ENCODE data around the gene CYB5RL.
"Not testable (repeated sequence)": the region's sequence is repeated elsewhere in the genome, so short reads cannot be mapped to it uniquely, and the experiment has no call there.

The CYB5RL gene

GRCh38 chr1:54168206-54168965, 31.4 kb downstream of the CYB5RL start:
- Histone ChIP-seq H3K36me3 (ENCODE audit: control insufficient read depth, insufficient read depth, low read length) (no peaks in the 10 kb centered on the region), H3K27ac (ENCODE audit: low read depth, low read length) (no peak overlapping the region), H3K27me3 (ENCODE audit: control insufficient read depth, insufficient read depth, low read length) (no peaks in the 10 kb centered on the region), H3K9ac (ENCODE audit: low read depth, low read length) (no peak overlapping the region), H3K9me3 (ENCODE audit: control insufficient read depth, insufficient read depth, low read length) (no peaks in the 10 kb centered on the region), H3K4me3 (ENCODE audit: low read depth, low read length) (no peak overlapping the region), H3K4me1 (ENCODE audit: control insufficient read depth, insufficient read depth, low read length) (no peaks in the 10 kb centered on the region)

- Histone ChIP-seq H3K36me3 (ENCODE audit: control insufficient read depth, insufficient read depth, low read length) (no peaks in the 10 kb centered on the region), H3K9me3 (ENCODE audit: control insufficient read depth, insufficient read depth, low read length) (no peaks in the 10 kb centered on the region), H3K4me3 (ENCODE audit: low read depth, low read length) (no peak overlapping the region), H3K27ac (ENCODE audit: low read depth, low read length) (no peak overlapping the region), H3K9ac (ENCODE audit: low read depth, low read length) (no peak overlapping the region), H3K27me3 (ENCODE audit: control insufficient read depth, insufficient read depth, low read length) (no peaks in the 10 kb centered on the region), H3K4me1 (ENCODE audit: control insufficient read depth, insufficient read depth, low read length) (no peaks in the 10 kb centered on the region)
These were observed 32.2 kb downstream of the CYB5RL start for GRCh38 chr1:54167422-54168139.

GRCh38 chr1:54166357-54166756, 33.5 kb downstream of the CYB5RL start:
- not testable (repeated sequence) for H3K27ac ChIP-seq (ENCODE audit: low read depth, low read length); H3K4me3 ChIP-seq (ENCODE audit: low read depth, low read length); H3K9ac ChIP-seq (ENCODE audit: low read depth, low read length); H3K36me3 ChIP-seq (ENCODE audit: control insufficient read depth, insufficient read depth, low read length); H3K4me1 ChIP-seq (ENCODE audit: control insufficient read depth, insufficient read depth, low read length); H3K9me3 ChIP-seq (ENCODE audit: control insufficient read depth, insufficient read depth, low read length); H3K27me3 ChIP-seq (ENCODE audit: control insufficient read depth, insufficient read depth, low read length)

- no peak overlapping the region for H3K4me3 ChIP-seq (ENCODE audit: low read depth, low read length)
- H3K9me3 ChIP-seq (ENCODE audit: control insufficient read depth, insufficient read depth, low read length) = no peaks in the 10 kb centered on the region
- no peaks in the 10 kb centered on the region for H3K27me3 ChIP-seq (ENCODE audit: control insufficient read depth, insufficient read depth, low read length)
- H3K27ac ChIP-seq (ENCODE audit: low read depth, low read length) = no peak overlapping the region
- H3K4me1 ChIP-seq (ENCODE audit: control insufficient read depth, insufficient read depth, low read length) = no peaks in the 10 kb centered on the region
- no peaks in the 10 kb centered on the region for H3K36me3 ChIP-seq (ENCODE audit: control insufficient read depth, insufficient read depth, low read length)
- H3K9ac ChIP-seq (ENCODE audit: low read depth, low read length) = no peak overlapping the region
These were observed 34.7 kb downstream of the CYB5RL start for GRCh38 chr1:54165146-54165545.

- Histone ChIP-seq H3K36me3 (ENCODE audit: control insufficient read depth, insufficient read depth, low read length) (no peaks in the 10 kb centered on the region), H3K4me3 (ENCODE audit: low read depth, low read length) (no peak overlapping the region), H3K9me3 (ENCODE audit: control insufficient read depth, insufficient read depth, low read length) (no peaks in the 10 kb centered on the region), H3K4me1 (ENCODE audit: control insufficient read depth, insufficient read depth, low read length) (no peaks in the 10 kb centered on the region), H3K27ac (ENCODE audit: low read depth, low read length) (no peak overlapping the region), H3K27me3 (ENCODE audit: control insufficient read depth, insufficient read depth, low read length) (no peaks in the 10 kb centered on the region), H3K9ac (ENCODE audit: low read depth, low read length) (no peak overlapping the region)
These were observed 36.3 kb downstream of the CYB5RL start for GRCh38 chr1:54163573-54163972.

- H3K36me3 ChIP-seq (ENCODE audit: control insufficient read depth, insufficient read depth, low read length) = no peaks in the 10 kb centered on the region
- no peaks in the 10 kb centered on the region for H3K9me3 ChIP-seq (ENCODE audit: control insufficient read depth, insufficient read depth, low read length)
- H3K4me1 ChIP-seq (ENCODE audit: control insufficient read depth, insufficient read depth, low read length) = no peaks in the 10 kb centered on the region
- H3K9ac ChIP-seq (ENCODE audit: low read depth, low read length) = no peak overlapping the region
- H3K27ac ChIP-seq (ENCODE audit: low read depth, low read length) = no peak overlapping the region
- H3K4me3 ChIP-seq (ENCODE audit: low read depth, low read length) = no peak overlapping the region
- no peaks in the 10 kb centered on the region for H3K27me3 ChIP-seq (ENCODE audit: control insufficient read depth, insufficient read depth, low read length)
These were observed 36.8 kb downstream of the CYB5RL start for GRCh38 chr1:54163051-54163450.

GRCh38 chr1:54161495-54162168, 38.2 kb downstream of the CYB5RL start:
- H3K27ac ChIP-seq (ENCODE audit: low read depth, low read length) = no peak overlapping the region
- H3K9ac ChIP-seq (ENCODE audit: low read depth, low read length) = no peak overlapping the region
- no peaks in the 10 kb centered on the region for H3K36me3 ChIP-seq (ENCODE audit: control insufficient read depth, insufficient read depth, low read length)
- H3K27me3 ChIP-seq (ENCODE audit: control insufficient read depth, insufficient read depth, low read length) = no peaks in the 10 kb centered on the region
- no peak overlapping the region for H3K4me3 ChIP-seq (ENCODE audit: low read depth, low read length)
- H3K4me1 ChIP-seq (ENCODE audit: control insufficient read depth, insufficient read depth, low read length) = no peaks in the 10 kb centered on the region
- H3K9me3 ChIP-seq (ENCODE audit: control insufficient read depth, insufficient read depth, low read length) = no peaks in the 10 kb centered on the region

- Histone ChIP-seq H3K9me3 (ENCODE audit: control insufficient read depth, insufficient read depth, low read length) (no peaks in the 10 kb centered on the region), H3K4me3 (ENCODE audit: low read depth, low read length) (no peak overlapping the region), H3K9ac (ENCODE audit: low read depth, low read length) (no peak overlapping the region), H3K27me3 (ENCODE audit: control insufficient read depth, insufficient read depth, low read length) (no peaks in the 10 kb centered on the region), H3K36me3 (ENCODE audit: control insufficient read depth, insufficient read depth, low read length) (no peaks in the 10 kb centered on the region), H3K4me1 (ENCODE audit: control insufficient read depth, insufficient read depth, low read length) (no peaks in the 10 kb centered on the region), H3K27ac (ENCODE audit: low read depth, low read length) (no peak overlapping the region)
These were observed 39.5 kb downstream of the CYB5RL start for GRCh38 chr1:54160351-54160750.

GRCh38 chr1:54159733-54160316, 40.0 kb downstream of the CYB5RL start:
- Histone ChIP-seq H3K27me3 (ENCODE audit: control insufficient read depth, insufficient read depth, low read length) (no peaks in the 10 kb centered on the region), H3K36me3 (ENCODE audit: control insufficient read depth, insufficient read depth, low read length) (no peaks in the 10 kb centered on the region), H3K27ac (ENCODE audit: low read depth, low read length) (no peak overlapping the region), H3K4me3 (ENCODE audit: low read depth, low read length) (no peak overlapping the region), H3K9me3 (ENCODE audit: control insufficient read depth, insufficient read depth, low read length) (no peaks in the 10 kb centered on the region), H3K9ac (ENCODE audit: low read depth, low read length) (no peak overlapping the region), H3K4me1 (ENCODE audit: control insufficient read depth, insufficient read depth, low read length) (no peaks in the 10 kb centered on the region)

GRCh38 chr1:54158071-54158470, 41.8 kb downstream of the CYB5RL start:
- Histone ChIP-seq H3K9ac (ENCODE audit: low read depth, low read length) (no peak overlapping the region), H3K4me3 (ENCODE audit: low read depth, low read length) (no peak overlapping the region), H3K27me3 (ENCODE audit: control insufficient read depth, insufficient read depth, low read length) (no peaks in the 10 kb centered on the region), H3K9me3 (ENCODE audit: control insufficient read depth, insufficient read depth, low read length) (no peaks in the 10 kb centered on the region), H3K27ac (ENCODE audit: low read depth, low read length) (no peak overlapping the region), H3K36me3 (ENCODE audit: control insufficient read depth, insufficient read depth, low read length) (no peaks in the 10 kb centered on the region), H3K4me1 (ENCODE audit: control insufficient read depth, insufficient read depth, low read length) (peaks cover 10% of the 10 kb centered on the region; the same call in 1 of the 2 replicates)

- Histone ChIP-seq H3K27me3 (ENCODE audit: control insufficient read depth, insufficient read depth, low read length) (no peaks in the 10 kb centered on the region), H3K36me3 (ENCODE audit: control insufficient read depth, insufficient read depth, low read length) (no peaks in the 10 kb centered on the region), H3K4me1 (ENCODE audit: control insufficient read depth, insufficient read depth, low read length) (peaks cover 10% of the 10 kb centered on the region; the same call in 1 of the 2 replicates), H3K27ac (ENCODE audit: low read depth, low read length) (no peak overlapping the region), H3K9ac (ENCODE audit: low read depth, low read length) (no peak overlapping the region), H3K9me3 (ENCODE audit: control insufficient read depth, insufficient read depth, low read length) (no peaks in the 10 kb centered on the region), H3K4me3 (ENCODE audit: low read depth, low read length) (no peak overlapping the region)
These were observed 42.4 kb downstream of the CYB5RL start for GRCh38 chr1:54157401-54157800.
